ENCODE measurements around the gene EXD3.
"Not testable (repeated sequence)": the region's sequence is repeated elsewhere in the genome, so short reads cannot be mapped to it uniquely, and the experiment has no call there.

Gene EXD3

GRCh38 chr9:137422604-137423513 lies at the start of gene EXD3, which contains the start of gene NOXA1:
Gene EXD3 (minus strand): TSS chr9:137423162. CDS start chr9:137395357, 27,805 bp downstream.
Gene NOXA1 (plus strand): TSS chr9:137423393. CDS start chr9:137423530, 137 bp downstream.
- TF ChIP-seq CTCF (IDR thresholded peaks at IDR 0.05; ENCODE audit: borderline replicate concordance, control extremely low read depth, extremely low read depth, insufficient read depth, missing control alignments), result peak; percentile 77
- in situ Hi-C loops (cut with MboI; ENCODE audit: low sequenced_read_pairs, unreplicated experiment), result no loop called here
- peak; percentile 99 for DNase-seq (ENCODE audit: low spot score)

GRCh38 chr9:137470785-137471184 lies 47.8 kb upstream of the EXD3 start:
- in situ Hi-C loops (cut with MboI; ENCODE audit: low sequenced_read_pairs, unreplicated experiment), result no loop called here
- DNase-seq (ENCODE audit: low spot score), result no peak
- TF ChIP-seq CTCF (IDR thresholded peaks at IDR 0.05; ENCODE audit: borderline replicate concordance, control extremely low read depth, extremely low read depth, insufficient read depth, missing control alignments), result no peak

GRCh38 chr9:137467896-137468295 lies 44.9 kb upstream of the EXD3 start:
- DNase-seq (ENCODE audit: low spot score), result no peak
- in situ Hi-C loops (cut with MboI; ENCODE audit: low sequenced_read_pairs, unreplicated experiment), result no loop called here
- no peak for TF ChIP-seq CTCF (IDR thresholded peaks at IDR 0.05; ENCODE audit: borderline replicate concordance, control extremely low read depth, extremely low read depth, insufficient read depth, missing control alignments)

- in situ Hi-C loops (cut with MboI; ENCODE audit: low sequenced_read_pairs, unreplicated experiment), result no loop called here
- no peak for DNase-seq (ENCODE audit: low spot score)
- TF ChIP-seq CTCF (IDR thresholded peaks at IDR 0.05; ENCODE audit: borderline replicate concordance, control extremely low read depth, extremely low read depth, insufficient read depth, missing control alignments), result no peak
Measured at GRCh38 chr9:137467161-137467581, 44.2 kb upstream of the EXD3 start.

GRCh38 chr9:137466389-137467085 lies 43.6 kb upstream of the EXD3 start:
- in situ Hi-C loops (cut with MboI; ENCODE audit: low sequenced_read_pairs, unreplicated experiment); DNase-seq (ENCODE audit: low spot score): not testable (repeated sequence)

GRCh38 chr9:137465720-137466388 lies 42.9 kb upstream of the EXD3 start:
- in situ Hi-C loops (cut with MboI; ENCODE audit: low sequenced_read_pairs, unreplicated experiment), result no loop called here
- TF ChIP-seq CTCF (IDR thresholded peaks at IDR 0.05; ENCODE audit: borderline replicate concordance, control extremely low read depth, extremely low read depth, insufficient read depth, missing control alignments), result no peak

More at GRCh38 chr9:137465720-137466388, 42.9 kb upstream of the EXD3 start:
- no peak for DNase-seq (ENCODE audit: low spot score)
